HepG2 (cell line): Measurements from ENCODE around the gene FEV. TPM values are rescaled to one million over a fixed set of nuclear protein-coding genes. Genes with fewer than 3 reads are reported as not detected.

Experiments
- ATF7-NPFF ChIP-seq: sonication (generic); formaldehyde crosslinking; IDR thresholded peaks from 2 replicates; pipeline ENCODE4 v1.8.1; 2023; ENCODE audit warnings: mild to moderate bottlenecking, low read depth, missing genetic modification reagents, moderate library complexity
- DNMT1 ChIP-seq: sonication (generic); formaldehyde crosslinking; IDR thresholded peaks from 2 replicates; pipeline ENCODE4 v1.5.1; 2020; ENCODE audit warnings: mild to moderate bottlenecking, missing genetic modification reagents
- EP300 ChIP-seq, 3 experiments: sonication (generic) in 1 of 3; formaldehyde crosslinking in 1 of 3; IDR thresholded peaks; 2 replicates each; pipeline versions ENCODE4 v1.5.1 to v1.6.1; 2011 to 2020; ENCODE audit warnings: low read depth in 2 of 3, low read length in 2 of 3, borderline replicate concordance in 1 of 3, improper control_type of control experiment in 1 of 3, mild to moderate bottlenecking in 1 of 3, missing genetic modification reagents in 1 of 3, moderate library complexity in 1 of 3
- EZH2 ChIP-seq: conservative IDR thresholded peaks from 2 replicates; pipeline ENCODE4 v1.6.1; 2012; ENCODE audit warnings: mild to moderate bottlenecking, low read depth, low read length, moderate library complexity
- HNF4G ChIP-seq, 2 experiments: sonication (generic) in 1 of 2; formaldehyde crosslinking in 1 of 2; IDR thresholded peaks; 2 replicates each; pipeline versions ENCODE4 v1.4.0 to v1.6.1; 2011 to 2020; ENCODE audit warnings: borderline replicate concordance in 2 of 2, low read depth in 2 of 2, mild to moderate bottlenecking in 2 of 2, low read length in 1 of 2, missing genetic modification reagents in 1 of 2, moderate library complexity in 1 of 2
- MBD4 ChIP-seq: IDR thresholded peaks from 2 replicates; pipeline ENCODE4 v1.6.1; 2012; ENCODE audit warnings: low read length, inconsistent platforms, borderline replicate concordance
- POGZ ChIP-seq: sonication (generic); formaldehyde crosslinking; IDR thresholded peaks from 2 replicates; pipeline ENCODE4 v1.4.0; 2020; ENCODE audit warnings: mild to moderate bottlenecking, missing genetic modification reagents
- TOPORS ChIP-seq: sonication (generic); formaldehyde crosslinking; IDR thresholded peaks from 2 replicates; pipeline ENCODE4 v1.8.0; 2023; ENCODE audit warnings: mild to moderate bottlenecking, missing genetic modification reagents
- ZBTB42 ChIP-seq: sonication (generic); formaldehyde crosslinking; IDR thresholded peaks from 2 replicates; pipeline ENCODE4 v1.5.0; 2020; ENCODE audit warnings: mild to moderate bottlenecking, missing genetic modification reagents
- ZNF224 ChIP-seq: sonication (generic); formaldehyde crosslinking; IDR thresholded peaks from 2 replicates; pipeline ENCODE4 v1.5.0; 2020; ENCODE audit warnings: mild to moderate bottlenecking, missing genetic modification reagents
- ZNF263 ChIP-seq: sonication (generic); formaldehyde crosslinking; IDR thresholded peaks from 2 replicates; pipeline ENCODE4 v1.4.0; 2020; ENCODE audit warnings: missing genetic modification reagents
- ZNF274 ChIP-seq: sonication (generic); formaldehyde crosslinking; IDR thresholded peaks from 2 replicates; pipeline ENCODE4 v1.5.1; 2020; ENCODE audit warnings: mild to moderate bottlenecking, missing genetic modification reagents
- ZNF337 ChIP-seq: sonication (generic); formaldehyde crosslinking; IDR thresholded peaks from 2 replicates; pipeline ENCODE4 v1.5.1; 2020; ENCODE audit warnings: missing genetic modification reagents, low read depth, mild to moderate bottlenecking, borderline replicate concordance
- ZNF546 ChIP-seq: sonication (generic); formaldehyde crosslinking; conservative IDR thresholded peaks from 2 replicates; pipeline ENCODE4 v1.8.1; 2023; ENCODE audit warnings: mild to moderate bottlenecking, missing genetic modification reagents
- ZNF547 ChIP-seq: sonication (generic); formaldehyde crosslinking; IDR thresholded peaks from 2 replicates; pipeline ENCODE4 v1.5.1; 2020; ENCODE audit warnings: mild to moderate bottlenecking, missing genetic modification reagents
- ZNF720 ChIP-seq: sonication (generic); formaldehyde crosslinking; IDR thresholded peaks from 2 replicates; pipeline ENCODE4 v1.4.0; 2020; ENCODE audit warnings: missing genetic modification reagents
- ZNF777 ChIP-seq: sonication (generic); formaldehyde crosslinking; IDR thresholded peaks from 2 replicates; pipeline ENCODE4 v1.4.0; 2020; ENCODE audit warnings: missing genetic modification reagents
- polyA plus RNA-seq, 8 experiments: library from polyadenylated mRNA; depleted of rRNA in 3 of 8; stranded (reverse) in 7 of 8; unstranded in 1 of 8; fragments of >200 nt; fragmentation: Illumina TruSeq in 4 of 8; extraction: Trizol in 4 of 8; gene quantifications; 2 replicates each; pipeline versions ENCODE4 v1.2.1 to v1.2.3, GENCODE V29; 2011 to 2016; ENCODE audit warnings: low read depth in 4 of 8, missing spikeins in 1 of 8, mixed read lengths in 1 of 8; ENCODE audit not compliant: insufficient read depth in 1 of 8
- total RNA-seq, 5 experiments: library from RNA; depleted of rRNA; stranded (reverse); fragments of >200 nt; fragmentation: Illumina TruSeq; extraction: Trizol; gene quantifications; 2 replicates each; pipeline ENCODE4 v1.2.3, GENCODE V29; 2016; ENCODE audit warnings: low read depth in 1 of 5
- TF ChIP-seq, protein P1 (sequence below): sonication (generic); formaldehyde crosslinking; IDR thresholded peaks from 2 replicates; pipeline ENCODE4 v1.4.0; 2020; ENCODE audit warnings: missing genetic modification reagents
- TF ChIP-seq, protein P2 (sequence below): IDR thresholded peaks from 2 replicates; pipeline ENCODE4 v1.6.1; 2016; ENCODE audit warnings: missing genetic modification reagents, missing compliant biosample characterization
- TF ChIP-seq, protein P3 (sequence below): sonication (generic); formaldehyde crosslinking; IDR thresholded peaks from 2 replicates; pipeline ENCODE4 v1.5.0; 2020; ENCODE audit warnings: missing genetic modification reagents, mild to moderate bottlenecking, borderline replicate concordance
- TF ChIP-seq, protein P4 (sequence below): sonication (generic); formaldehyde crosslinking; IDR thresholded peaks from 2 replicates; pipeline ENCODE4 v1.4.0; 2020; ENCODE audit warnings: missing genetic modification reagents

The FEV gene
- total and polyA plus RNA-seq, 2 of the 13 experiments (the other 11 are each of a cell fraction or from before 2014, with no cell fraction given): not detected

DNA sequence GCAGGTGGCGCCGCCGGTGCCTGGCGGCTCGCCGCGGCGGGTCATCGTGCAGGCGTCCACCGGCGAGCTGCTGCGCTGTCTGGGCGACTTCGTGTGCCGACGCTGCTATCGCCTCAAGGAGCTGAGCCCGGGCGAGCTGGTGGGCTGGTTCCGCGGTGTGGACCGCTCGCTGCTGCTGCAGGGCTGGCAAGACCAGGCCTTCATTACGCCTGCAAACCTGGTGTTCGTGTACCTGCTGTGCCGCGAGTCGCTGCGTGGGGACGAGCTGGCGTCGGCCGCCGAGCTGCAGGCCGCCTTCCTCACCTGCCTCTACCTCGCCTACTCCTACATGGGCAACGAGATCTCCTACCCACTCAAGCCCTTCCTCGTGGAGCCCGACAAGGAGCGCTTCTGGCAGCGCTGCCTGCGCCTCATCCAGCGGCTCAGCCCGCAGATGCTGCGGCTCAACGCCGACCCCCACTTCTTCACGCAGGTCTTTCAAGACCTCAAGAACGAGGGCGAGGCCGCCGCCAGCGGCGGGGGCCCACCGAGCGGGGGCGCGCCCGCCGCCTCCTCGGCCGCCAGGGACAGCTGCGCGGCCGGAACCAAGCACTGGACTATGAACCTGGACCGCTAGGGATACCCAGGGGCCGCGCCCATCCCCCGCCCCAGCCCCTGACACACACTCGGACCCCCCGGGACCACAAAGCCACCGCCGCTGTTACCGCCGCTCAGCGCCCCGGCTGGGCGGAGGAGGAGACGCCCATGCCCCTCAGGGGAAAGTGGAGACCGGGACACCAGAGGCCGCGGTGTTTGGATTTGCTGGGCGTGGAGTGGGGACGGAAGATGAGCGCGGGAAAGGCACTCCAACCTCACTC lies 24.4 kb downstream of the FEV start (continued):
- TF ChIP-seq, protein P1, sequence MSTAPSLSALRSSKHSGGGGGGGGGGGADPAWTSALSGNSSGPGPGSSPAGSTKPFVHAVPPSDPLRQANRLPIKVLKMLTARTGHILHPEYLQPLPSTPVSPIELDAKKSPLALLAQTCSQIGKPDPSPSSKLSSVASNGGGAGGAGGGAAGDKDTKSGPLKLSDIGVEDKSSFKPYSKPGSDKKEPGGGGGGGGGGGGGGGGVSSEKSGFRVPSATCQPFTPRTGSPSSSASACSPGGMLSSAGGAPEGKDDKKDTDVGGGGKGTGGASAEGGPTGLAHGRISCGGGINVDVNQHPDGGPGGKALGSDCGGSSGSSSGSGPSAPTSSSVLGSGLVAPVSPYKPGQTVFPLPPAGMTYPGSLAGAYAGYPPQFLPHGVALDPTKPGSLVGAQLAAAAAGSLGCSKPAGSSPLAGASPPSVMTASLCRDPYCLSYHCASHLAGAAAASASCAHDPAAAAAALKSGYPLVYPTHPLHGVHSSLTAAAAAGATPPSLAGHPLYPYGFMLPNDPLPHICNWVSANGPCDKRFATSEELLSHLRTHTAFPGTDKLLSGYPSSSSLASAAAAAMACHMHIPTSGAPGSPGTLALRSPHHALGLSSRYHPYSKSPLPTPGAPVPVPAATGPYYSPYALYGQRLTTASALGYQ: no peak
- TF ChIP-seq ZNF274 (CRISPR knock-in tag): no peak
- TF ChIP-seq, protein P2, sequence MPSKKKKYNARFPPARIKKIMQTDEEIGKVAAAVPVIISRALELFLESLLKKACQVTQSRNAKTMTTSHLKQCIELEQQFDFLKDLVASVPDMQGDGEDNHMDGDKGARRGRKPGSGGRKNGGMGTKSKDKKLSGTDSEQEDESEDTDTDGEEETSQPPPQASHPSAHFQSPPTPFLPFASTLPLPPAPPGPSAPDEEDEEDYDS: no peak
- TF ChIP-seq, protein P3, sequence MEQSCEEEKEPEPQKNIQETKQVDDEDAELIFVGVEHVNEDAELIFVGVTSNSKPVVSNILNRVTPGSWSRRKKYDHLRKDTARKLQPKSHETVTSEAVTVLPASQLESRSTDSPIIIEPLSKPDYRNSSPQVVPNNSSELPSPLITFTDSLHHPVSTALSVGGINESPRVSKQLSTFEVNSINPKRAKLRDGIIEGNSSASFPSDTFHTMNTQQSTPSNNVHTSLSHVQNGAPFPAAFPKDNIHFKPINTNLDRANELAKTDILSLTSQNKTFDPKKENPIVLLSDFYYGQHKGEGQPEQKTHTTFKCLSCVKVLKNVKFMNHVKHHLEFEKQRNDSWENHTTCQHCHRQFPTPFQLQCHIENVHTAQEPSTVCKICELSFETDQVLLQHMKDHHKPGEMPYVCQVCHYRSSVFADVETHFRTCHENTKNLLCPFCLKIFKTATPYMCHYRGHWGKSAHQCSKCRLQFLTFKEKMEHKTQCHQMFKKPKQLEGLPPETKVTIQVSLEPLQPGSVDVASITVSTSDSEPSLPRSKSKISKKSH (CRISPR knock-in tag): no peak
- no peak for TF ChIP-seq ZNF546 (CRISPR knock-in tag)
- no peak for TF ChIP-seq ZNF547 (CRISPR knock-in tag)
- TF ChIP-seq ZNF720 (CRISPR knock-in tag): no peak
- 0 out of 2 replicates have a peak, but pooled peaks have one; percentile 9 for TF ChIP-seq ZNF777 (CRISPR knock-in tag)
- no peak for TF ChIP-seq EP300 (IDR thresholded peaks at IDR 0.05; ENCODE audit: low read depth in 2 of 2, low read length in 2 of 2)
- TF ChIP-seq EP300 (CRISPR knock-in tag; IDR thresholded peaks at IDR 0.05; ENCODE audit: borderline replicate concordance): no peak
- 0 out of 2 replicates have a peak, but pooled peaks have one; percentile 65 for TF ChIP-seq DNMT1 (CRISPR knock-in tag)
- TF ChIP-seq ZNF224 (CRISPR knock-in tag): no peak
- no peak for TF ChIP-seq ZNF263
- no peak for TF ChIP-seq TOPORS (CRISPR knock-in tag)
- peak; percentile 97 for TF ChIP-seq EZH2
- no peak for TF ChIP-seq ZBTB42 (CRISPR knock-in tag)
- TF ChIP-seq HNF4G (IDR thresholded peaks at IDR 0.05; ENCODE audit: borderline replicate concordance, low read depth, low read length): peak; percentile 20; the same call in 1 of the 2 replicates
- no peak for TF ChIP-seq HNF4G (CRISPR knock-in tag; IDR thresholded peaks at IDR 0.05; ENCODE audit: borderline replicate concordance, low read depth)
- TF ChIP-seq, protein P4, sequence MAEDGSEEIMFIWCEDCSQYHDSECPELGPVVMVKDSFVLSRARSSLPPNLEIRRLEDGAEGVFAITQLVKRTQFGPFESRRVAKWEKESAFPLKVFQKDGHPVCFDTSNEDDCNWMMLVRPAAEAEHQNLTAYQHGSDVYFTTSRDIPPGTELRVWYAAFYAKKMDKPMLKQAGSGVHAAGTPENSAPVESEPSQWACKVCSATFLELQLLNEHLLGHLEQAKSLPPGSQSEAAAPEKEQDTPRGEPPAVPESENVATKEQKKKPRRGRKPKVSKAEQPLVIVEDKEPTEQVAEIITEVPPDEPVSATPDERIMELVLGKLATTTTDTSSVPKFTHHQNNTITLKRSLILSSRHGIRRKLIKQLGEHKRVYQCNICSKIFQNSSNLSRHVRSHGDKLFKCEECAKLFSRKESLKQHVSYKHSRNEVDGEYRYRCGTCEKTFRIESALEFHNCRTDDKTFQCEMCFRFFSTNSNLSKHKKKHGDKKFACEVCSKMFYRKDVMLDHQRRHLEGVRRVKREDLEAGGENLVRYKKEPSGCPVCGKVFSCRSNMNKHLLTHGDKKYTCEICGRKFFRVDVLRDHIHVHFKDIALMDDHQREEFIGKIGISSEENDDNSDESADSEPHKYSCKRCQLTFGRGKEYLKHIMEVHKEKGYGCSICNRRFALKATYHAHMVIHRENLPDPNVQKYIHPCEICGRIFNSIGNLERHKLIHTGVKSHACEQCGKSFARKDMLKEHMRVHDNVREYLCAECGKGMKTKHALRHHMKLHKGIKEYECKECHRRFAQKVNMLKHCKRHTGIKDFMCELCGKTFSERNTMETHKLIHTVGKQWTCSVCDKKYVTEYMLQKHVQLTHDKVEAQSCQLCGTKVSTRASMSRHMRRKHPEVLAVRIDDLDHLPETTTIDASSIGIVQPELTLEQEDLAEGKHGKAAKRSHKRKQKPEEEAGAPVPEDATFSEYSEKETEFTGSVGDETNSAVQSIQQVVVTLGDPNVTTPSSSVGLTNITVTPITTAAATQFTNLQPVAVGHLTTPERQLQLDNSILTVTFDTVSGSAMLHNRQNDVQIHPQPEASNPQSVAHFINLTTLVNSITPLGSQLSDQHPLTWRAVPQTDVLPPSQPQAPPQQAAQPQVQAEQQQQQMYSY (CRISPR knock-in tag): no peak
- TF ChIP-seq ATF7-NPFF (CRISPR knock-in tag): no peak
- no peak for TF ChIP-seq MBD4
- TF ChIP-seq POGZ (CRISPR knock-in tag): no peak
- TF ChIP-seq ZNF337: no peak
